Activated CD4-positive, alpha-beta T cell treated with anti-CD3 and anti-CD28 coated beads, Interleukin-2, amount 50 U/mL, for 16 hours (primary cell): ENCODE data around the gene BCOR.

Experiments
- DNase-seq: peaks from one replicate; pipeline ENCODE4 v3.0.0-alpha.2; 2020

Gene BCOR

DNA sequence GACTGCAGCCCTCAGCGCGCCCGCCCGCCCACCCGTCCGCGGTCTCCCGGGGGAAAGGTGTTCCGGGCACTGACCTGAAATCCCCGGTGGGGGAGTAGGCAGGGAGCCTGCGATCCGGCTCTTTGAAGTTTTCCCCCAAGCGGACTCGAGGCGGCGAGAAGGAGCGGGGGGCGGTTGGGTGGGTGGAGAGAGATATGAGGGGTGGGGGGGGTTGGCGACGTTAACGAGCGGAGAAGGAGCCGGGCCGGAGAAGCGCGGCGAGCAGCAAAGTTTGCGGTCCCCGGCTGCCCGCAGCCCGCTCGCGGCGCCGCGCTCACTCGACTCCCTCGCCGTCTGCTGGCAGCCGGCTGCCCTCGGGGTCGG, 636 bp downstream of the BCOR start:
- peak; percentile 29 for DNase-seq

DNA sequence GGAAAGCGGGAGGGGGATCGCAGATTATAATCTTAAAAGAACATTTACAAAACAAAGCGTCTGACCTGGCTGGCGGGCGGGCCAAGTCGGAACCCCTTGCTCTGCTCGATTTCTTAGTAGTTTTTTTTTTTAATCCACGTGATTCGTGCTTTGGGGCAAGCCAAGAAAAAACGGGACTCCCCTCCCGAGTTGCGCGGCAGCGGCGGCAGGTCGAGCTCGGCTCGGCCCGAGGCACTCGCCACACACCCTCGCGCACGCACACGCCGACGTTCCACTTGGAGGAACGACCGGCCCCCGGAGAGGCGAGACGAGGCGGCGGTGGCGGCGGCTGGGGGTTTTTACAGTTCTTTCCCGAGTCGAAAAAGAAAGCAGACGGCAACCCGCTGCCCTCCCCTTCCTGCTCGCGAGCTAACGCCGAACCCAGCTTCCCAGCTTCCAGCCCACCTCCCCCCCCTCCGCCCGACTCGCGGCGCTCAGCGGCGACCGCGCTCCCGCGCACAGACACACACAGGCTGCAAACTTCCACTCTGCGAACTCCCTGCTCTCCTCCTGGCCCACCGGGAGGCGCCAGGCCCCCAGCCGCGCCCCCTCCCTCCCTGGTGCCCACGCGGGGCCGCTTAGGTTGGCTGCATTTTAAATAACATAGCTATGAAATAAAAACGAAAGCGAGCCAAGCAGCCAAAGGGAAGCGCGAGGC, 1.2 kb downstream of the BCOR start:
- peak; percentile 48 for DNase-seq

DNA sequence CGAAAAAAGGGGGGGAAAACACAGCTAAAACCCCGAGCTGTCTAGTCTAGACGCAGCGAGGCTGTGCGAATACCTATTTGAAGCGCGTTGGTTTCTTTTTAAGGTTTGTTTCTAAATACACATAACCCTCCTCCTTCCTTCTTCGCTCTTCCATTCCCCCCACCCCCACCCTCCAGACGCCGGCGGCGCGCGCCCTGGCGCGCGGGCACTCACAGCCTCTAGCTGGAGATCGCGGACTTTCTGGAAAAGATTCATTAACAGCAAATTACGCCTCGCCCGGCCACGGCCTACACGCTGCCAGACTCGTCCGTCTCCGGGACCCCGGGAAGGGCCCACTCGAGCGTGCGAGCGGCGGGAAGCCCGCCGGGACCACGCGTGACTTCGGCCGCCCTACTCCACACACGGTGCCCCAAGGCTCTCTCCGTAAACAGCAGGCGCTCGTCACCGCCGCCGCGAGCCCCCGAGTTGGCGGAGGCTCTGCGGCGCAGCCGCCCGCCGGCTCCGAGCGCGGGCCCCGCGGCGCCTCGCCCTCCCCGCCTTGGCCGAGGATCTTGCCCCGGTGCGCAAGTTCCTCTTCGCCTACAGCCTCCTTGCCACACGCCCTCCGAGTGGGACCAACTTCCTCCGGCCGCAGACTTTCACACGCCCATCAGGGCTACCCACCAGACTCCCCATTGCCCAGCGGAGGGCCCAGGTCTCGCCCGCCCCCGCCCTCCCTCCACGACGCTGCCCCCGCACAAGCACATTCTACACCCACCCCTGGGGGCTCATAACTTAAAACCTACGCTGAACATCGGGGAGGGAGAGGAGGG, 2.0 kb downstream of the BCOR start:
- DNase-seq, result peak; percentile 42

DNA sequence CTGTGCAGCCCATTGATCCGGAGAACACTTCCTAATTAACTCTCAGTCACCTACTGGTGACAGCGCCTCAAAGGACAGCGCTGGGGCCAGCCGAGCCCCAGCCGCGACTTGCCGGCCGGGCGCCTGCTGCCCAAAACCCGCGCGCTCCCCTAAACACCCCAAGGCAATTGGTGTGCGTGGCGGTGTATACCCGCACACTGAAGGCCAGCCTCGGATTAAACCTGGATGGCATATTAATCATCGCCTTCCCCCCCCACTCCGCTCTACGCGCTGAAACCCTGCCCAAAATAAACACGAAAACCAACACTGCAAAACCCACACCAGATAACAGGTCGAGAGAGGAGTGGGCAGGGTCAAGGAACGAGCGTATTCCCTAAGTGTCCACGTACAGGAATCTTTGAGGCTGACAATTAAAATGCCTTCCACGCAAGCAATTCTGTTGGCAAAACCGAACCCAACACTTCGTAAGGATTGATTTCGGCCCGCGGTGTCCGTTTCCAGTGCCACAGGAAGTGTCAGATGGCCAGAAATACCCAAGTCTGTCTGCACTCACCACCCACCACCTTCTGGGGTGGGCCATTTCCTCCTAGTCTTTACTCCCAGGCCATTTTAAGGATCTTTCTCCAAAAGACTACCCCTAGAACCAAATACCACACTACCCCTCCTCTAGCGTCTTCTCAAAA, 2.7 kb downstream of the BCOR start:
- no peak for DNase-seq

DNA sequence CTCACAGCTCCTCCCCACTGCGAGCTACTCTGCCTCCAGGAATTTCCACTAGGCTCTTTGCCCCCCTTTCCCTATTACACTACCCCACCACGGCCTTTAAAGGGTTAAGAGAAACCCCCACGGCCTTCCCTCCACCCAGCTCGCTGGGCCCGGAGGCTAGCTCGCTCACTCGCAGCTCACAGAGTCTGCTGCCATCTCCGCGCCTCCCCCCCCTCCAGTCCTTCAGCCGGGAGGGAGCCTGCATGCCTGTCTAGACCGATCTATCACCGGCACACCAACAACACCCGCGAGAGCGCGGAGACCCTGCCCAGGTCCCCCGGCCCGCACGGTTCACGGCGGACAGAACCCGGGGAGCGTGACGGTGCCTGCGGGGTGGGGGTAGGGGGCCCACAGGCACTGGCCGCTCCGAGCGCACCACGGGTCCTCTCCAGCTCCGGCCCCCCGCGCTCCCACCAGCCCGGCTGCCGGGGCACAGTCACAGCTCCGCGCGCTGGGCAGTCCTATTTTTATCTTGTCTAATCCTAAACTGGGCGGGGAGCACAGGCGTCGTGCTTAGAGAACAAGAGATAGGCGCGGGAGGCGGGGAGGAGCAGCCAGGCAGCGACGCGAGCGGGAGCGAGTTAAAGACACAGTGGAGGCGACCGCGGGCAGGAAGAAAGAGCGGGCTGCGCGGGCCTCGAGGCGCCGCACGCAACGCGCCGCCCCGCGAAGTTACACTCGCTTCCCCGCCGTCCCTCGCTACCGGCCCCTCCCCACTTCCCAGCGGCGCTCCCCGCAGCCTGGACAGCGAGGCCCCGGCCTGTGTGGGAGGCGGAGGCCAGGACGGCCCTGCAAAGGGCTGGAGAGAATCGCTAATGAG, 3.5 kb downstream of the BCOR start:
- no peak for DNase-seq

DNA sequence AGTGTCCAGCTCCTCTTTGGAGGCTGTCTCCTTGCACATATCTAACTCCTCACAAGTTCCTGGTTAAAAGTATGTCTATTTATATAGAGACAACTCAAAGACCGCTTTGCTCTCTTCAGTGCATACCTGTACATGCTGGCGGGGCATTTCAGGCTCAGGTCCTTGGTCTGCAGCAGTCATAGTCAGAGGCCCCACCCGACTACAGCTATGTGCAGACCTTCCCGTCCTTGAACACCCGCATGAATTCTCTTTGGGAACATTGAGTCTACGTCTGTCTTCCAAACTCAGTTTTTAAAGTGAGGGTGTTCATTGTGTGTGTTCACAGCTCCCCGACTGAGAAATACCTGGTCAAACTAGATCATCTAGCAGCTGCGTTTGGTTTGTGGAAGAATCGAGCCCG, 4.2 kb downstream of the BCOR start:
- no peak for DNase-seq

DNA sequence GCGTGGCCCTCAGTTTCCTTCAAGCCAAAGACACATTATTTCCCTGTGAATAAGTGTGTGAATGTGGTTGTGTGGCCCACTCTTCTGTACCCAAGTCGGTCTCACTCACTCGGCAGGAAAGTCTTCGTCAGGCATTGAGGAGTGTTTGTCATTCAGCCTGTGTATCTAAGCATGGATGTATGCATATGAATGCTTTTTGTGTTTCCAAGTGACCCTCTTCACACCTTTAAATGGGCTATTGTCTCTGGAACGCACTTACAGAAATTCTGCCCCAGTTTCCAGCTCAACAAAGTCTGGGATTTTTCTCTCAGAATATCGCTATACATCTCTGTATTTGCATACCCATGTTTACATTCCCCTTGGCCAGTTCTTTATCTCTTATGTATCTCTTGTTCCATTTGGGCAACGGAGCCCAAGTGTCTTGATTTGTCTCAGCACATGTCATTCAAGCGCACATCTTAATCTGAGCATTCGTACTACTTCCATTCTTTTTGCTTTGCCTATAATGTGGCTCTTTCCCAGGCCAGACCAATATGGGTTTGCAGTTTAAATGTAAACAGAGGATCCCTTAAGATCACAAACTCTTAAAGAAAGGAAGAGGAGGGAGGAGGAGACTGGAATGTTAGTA, 4.8 kb downstream of the BCOR start:
- no peak for DNase-seq

DNA sequence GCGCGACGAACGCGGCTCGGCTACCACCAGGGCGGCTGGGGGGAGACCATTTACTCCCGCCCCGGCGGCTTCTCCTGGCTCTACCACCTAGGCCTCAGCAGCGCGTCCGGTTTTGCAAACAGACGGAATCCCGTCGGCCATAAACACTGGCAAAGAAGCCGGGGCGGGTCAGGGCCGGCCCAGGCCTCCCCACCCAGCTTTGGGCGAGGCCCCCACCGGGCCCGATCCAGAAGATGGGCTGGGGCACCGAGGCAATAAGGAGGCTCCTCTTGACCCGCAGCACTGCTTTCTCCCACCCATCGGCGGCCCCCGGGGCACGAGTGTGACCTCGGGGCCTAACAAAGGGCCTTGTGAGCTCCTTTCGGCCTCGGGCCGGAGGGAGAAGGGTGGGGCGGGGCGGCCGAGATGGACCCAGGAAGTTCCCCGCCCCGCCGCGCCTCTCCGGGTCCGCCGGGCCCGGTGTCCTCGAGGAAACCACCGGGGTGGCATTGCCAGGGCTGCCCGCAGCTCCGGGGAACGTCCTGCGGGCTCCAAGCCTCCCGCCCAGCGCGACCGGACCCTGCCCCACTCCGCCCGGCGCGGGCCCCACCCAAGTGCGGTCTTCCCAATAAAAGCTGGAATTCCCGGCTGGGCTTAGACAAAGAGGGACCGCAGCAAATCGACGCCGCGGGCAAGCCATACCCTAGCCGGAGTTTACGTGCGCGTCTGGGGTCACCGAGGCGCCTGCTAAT, 5.9 kb downstream of the BCOR start:
- DNase-seq, result no peak

DNA sequence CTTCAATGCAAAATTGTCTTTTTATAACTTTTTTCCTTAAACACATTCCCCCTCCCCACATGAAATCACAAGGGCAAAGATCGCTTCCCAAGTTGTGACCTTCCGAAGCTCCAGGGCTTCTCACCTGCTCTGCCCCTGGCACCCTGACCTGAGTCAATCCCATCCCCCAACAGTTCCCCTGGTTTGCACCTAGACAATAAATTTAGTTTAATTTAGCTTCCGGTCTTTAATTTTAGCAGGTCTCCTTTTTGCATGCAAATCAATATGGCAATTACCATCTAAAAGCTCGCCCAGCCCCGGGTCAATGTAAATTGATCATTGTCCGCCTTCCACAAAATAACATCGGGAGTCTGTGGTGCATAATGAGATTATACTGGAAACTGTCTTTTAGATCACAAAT, 6.8 kb downstream of the BCOR start:
- DNase-seq, result no peak

DNA sequence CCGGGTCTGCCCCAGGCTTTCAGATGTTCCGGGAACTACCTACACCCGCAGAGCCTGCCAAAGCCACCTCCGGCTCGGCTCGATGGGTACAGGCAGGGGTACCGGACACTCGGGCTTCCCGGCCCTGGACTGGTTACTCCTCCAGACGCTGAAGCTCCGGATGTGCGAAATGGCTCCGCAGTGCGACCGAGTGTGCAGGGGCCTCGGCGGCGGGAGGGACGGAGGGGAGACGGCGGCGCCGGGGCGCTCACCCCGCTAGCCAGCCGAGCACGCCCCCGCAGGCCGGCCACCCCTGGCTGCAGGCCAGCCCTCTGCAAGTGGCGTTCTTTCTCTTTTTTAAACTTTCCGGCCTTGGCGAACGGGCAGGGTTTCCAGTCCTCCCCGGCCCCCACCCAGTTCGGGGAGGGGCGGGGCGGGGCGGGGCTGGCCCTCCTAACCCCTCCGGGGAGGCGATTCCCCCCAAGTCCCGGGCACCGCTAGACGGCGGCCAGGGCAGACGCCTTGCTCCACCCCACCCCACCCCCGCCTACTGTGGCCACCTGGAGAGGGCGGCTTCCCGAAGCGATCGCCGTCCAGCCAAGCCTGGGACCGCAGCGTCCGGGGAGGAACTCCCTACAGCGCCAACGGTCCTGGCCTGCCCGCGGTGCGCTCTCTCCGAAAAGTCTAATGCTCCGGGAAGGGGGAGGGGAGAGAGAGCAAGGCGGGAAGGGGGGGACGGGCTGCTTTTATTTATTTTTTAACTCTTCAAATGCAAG, 7.5 kb downstream of the BCOR start:
- no peak for DNase-seq

DNA sequence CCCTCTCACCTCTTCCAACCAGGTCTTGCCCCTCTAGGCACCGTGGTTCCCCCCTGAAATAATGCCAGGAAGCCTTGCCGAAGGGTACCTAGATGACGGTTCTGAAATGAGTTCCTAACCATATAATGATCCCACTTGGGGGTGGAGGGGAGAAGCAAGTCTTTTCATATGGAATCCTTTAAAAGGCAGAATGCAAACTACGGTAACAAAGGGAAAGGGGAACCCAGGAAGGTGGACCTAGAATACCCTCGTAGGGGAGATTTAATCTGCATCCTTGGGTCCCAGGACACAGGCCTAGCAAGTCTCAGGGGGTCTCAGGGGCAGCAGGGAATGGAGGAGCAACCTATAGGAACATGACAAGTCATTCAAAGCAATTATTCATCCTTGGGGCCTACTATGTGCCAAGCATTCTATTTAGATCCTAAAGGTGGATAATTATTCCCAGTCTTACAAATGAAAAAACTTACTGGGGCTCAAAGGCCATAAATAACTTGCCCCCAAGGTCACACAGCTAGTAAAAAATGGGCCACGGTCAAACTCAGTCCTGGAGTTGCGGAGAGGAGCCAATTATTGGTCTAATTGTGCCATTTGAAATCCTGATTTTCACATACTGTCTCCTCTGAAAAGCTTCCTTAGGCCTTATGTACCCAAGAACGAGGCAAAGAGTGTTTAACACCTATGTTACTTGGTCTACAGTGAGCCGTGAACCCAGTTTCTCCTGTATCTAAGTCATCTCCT, 8.8 kb downstream of the BCOR start:
- no peak for DNase-seq

DNA sequence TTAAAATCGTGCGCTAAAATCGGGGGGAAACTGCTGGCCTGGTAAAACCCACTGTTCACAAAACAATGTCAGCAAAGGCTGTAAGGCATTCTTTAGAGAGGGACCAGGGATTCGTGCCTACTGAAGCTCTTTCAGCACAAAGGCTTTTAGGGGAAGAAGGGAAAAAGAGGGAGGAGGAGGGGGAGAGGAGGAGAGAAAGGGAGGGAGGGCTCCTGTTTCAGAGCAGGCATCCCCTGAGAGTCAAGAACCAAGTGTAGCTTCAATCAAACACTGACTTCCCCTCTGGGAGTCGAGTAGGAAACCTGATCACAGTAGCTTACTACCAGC, 9.5 kb downstream of the BCOR start:
- DNase-seq, result no peak

DNA sequence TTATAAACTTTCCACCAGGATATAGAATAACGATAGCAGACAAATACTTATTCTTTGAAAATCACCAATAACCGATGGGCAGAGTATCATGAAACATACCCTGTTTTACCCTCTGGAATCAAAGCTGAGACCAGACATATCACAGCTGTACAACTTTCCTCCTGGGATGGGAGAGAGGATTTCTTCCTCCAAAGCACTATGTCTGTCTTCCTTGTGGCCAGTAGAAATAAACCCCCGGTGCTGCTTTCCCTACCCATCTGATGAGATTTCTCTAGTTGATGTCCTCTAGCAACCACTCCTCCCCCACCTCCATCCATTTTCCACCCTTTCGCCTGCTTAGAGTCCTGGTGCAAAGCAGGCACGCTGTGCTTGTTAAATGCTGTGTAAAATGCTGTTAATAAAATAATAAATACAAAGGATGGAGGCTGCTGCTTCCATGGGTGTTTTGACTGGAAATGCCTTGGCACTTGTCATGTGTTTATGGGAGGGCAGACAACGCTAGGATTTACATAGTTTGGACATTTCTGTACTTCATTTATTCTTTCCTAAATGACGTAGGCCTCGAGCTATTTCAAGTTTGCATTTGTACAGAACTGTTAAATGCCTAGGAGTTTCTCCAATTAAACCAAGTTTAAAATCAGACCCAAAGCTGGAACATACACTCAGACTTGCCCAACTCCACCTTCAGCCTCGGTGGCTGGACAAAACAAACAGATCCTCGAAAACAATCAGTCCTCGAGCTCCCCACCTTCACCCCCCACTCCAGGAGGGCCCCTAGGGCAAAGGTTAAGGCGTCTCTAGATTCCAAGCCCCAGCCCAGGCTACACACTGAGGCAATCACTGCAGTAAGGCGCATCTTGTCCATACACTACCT, 10.1 kb downstream of the BCOR start:
- DNase-seq, result no peak

DNA sequence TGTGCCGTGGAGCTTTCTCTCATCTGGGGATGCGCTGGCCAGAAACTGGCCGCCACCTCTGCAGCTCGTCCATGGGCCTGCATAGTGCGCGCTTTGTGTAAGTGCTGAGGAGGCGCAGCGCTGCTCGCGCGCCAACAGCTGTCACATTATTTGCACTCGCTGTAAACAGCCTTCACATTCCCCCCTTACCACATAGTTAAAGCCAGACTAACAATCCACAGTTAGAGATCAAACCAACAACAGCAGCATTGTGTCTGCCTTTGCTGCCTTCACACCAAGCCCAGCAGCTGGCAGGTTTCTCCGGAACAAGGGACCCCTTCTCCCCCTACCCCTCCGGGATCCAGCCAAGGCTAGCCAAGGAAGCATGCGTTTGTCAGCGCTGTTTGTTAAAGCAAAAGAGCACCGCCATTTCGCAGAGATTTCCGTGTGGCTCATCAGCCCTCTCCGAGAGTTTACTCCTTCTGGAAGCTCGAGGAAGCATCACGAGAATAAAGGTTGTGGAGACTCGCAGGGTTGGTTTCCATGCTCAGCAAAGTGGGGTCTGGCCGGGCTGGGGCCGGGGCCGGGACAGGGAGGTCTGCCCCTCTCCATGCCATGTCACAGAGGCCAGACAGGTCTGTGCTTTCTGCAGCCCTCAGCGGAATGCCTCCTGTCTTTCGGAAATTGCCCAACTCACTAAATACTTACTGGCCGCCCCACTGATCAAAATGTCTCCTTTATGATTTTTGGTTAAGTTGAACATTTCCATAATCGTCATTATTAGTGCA, 11.0 kb downstream of the BCOR start:
- DNase-seq, result no peak

DNA sequence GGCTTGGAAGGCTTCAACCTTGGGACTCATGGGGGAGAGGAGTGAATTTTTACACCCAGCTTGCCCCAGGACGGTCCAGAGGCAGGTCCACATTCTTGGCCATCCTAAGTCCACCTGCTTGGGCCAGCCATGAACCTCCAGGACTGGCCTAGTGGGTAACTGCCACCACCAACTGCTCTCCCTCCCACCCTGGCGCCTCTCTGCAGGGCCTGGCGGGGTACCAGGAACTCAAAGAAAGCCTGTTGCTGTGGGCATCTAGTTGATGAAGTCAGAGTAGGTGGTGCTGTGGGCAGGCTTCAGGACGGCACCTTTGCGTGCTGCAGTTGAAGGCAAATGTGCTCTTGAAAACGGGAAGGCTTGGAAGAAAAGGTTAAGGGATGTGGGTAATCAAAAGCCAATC, 12.0 kb downstream of the BCOR start:
- DNase-seq, result no peak

DNA sequence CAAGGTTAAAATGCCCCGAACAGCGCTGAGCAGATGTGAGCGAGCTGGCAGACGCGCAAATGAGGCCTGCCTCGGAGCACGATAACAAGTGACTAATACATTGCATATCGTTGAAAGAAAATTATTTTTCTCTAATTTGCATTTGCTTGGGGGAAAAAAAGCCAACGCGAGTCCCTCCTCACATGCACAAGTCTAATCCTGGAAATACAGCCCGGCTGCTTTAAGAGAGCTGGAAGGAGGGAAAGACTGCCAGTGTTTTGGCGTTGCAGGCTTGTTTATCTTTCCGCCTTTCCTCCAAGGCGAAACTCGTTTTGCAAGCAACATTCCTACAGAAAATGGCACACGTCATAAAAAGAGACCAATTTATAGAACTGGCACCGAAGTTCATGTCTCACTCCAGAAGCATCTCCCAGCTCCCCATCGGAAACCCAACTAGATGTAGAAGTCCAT, 12.6 kb downstream of the BCOR start:
- DNase-seq, result no peak

DNA sequence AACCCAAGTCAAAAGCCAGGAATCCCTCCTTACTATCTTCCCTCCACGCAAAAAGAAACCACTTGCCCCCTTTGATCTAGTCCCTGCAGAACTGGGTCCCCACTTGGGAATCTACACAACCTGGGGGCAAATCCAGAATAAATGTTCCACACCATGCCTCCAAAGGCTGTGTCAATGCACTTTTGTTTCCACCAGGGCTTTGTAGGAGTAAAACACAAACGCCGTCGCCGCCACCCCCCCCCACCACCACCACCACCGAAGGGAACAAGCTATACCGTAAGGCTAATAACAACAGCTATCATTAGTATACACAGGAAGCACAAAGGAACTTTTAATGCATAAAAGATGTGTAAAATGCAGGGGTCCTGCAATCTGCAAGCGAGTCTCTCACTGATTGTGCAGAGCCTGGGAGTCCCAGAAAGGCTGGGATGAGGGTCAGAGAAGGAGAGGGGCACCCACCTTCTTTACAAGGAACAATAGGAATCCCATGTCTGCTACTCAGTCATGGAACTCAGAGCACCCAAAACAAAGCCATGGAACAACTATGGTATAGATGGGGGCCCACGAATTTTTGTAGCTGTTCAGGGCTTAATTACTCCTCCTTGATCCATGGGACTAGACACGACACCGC, 13.2 kb downstream of the BCOR start:
- DNase-seq, result no peak

DNA sequence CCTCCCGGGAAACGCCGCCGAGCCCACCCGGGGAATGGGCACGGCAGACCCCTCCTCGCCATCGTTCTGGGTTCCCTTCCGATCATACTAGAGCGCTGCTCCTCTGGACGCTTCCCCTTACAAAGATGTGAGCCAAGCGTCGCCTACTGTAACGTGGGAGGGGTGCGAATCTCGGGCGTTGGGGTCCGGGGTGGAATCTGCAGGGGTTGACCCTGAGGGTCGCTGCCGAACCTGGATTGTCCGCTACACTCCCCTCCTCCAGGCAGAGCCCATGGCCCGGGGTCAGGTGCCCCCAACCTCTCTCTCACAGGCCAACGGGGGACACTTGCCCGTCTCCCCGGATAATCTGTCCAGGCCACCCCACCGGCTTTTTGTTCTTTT, 13.8 kb downstream of the BCOR start:
- no peak for DNase-seq
